Measurements from ENCODE around the gene GALNT12.

- TF ChIP-seq POLR2A (IDR thresholded peaks at IDR 0.05), result no peak
- no peak for TF ChIP-seq CTCF (IDR thresholded peaks at IDR 0.05)
- TF ChIP-seq POLR2AphosphoS5 (IDR thresholded peaks at IDR 0.05), result no peak
- no peak for TF ChIP-seq EP300 (IDR thresholded peaks at IDR 0.05)
These were observed 26.9 kb downstream of the GALNT12 start for GRCh38 chr9:98834386-98834785.

Data from upper lobe of left lung (tissue), 4 donors.